GM18951 (cell line): ENCODE measurements around the gene ADCY2.

ENCODE experiments used
- POLR2A ChIP-seq: IDR thresholded peaks from 4 replicates; pipeline ENCODE4 v1.6.1; 2011; ENCODE audit warnings: mild to moderate bottlenecking; ENCODE audit not compliant: insufficient read length, insufficient read depth; ENCODE audit errors: extremely low read depth
- in situ Hi-C: fragments of 300-500 bp; cut with MboI; formaldehyde crosslinking; loops from one replicate; pipeline ENCODE4 v1.12.0; 2022; ENCODE audit warnings: low sequenced_read_pairs, mixed read lengths, inconsistent platforms; ENCODE audit not compliant: unreplicated experiment

ADCY2 gene

GRCh38 chr5:7616897-7617296, 221.0 kb downstream of the ADCY2 start:
- no peak for TF ChIP-seq POLR2A

GRCh38 chr5:7622498-7622897, 226.6 kb downstream of the ADCY2 start:
- no peak for TF ChIP-seq POLR2A
- in situ Hi-C loops: no loop called here

More at GRCh38 chr5:7616897-7617296, 221.0 kb downstream of the ADCY2 start:
- in situ Hi-C loops: no loop called here

DNA sequence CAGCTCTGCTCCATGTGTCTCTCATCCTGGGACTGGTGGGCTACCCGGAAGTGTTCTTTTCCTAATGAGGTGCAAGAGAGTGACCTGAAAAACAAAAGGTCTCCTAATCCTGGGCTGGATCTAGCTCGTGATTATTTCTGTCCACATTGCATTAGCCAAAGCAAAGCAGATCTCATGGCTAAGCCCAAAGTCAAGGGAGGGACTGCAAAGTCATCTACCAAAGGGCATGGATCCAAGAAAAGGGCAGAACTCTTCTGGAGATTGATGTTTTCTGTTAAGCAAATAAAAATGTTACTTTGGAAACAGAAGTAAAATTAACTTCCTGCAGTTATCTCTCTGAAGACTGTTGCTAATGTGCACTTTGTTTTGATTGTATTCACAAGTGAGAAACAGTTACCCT, 229.8 kb downstream of the ADCY2 start:
- in situ Hi-C loops: no loop called here

GRCh38 chr5:7628248-7628647, 232.3 kb downstream of the ADCY2 start:
- no peak for TF ChIP-seq POLR2A
- in situ Hi-C loops: no loop called here

More for the DNA sequence above, 229.8 kb downstream of the ADCY2 start:
- no peak for TF ChIP-seq POLR2A

DNA sequence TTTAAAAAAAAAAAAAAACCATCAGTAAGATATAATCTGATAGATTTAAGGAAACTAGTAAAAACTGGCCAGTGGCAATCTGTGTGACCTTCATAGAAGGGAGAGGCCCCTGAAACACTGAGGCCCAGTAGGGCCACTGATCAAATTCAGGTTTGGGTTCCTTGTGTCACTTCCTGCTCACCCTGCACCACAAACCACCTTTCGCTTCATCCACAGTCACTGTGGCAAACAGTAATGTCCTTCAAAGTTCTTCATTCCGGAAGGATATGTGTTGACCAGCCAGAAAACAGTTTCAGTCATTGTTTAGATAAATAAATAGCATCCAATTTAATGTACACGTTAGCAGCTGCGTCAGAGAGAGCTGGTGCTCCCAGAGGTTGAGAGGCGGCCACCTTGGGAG, 232.9 kb downstream of the ADCY2 start:
- in situ Hi-C loops: no loop called here
- TF ChIP-seq POLR2A: no peak

DNA sequence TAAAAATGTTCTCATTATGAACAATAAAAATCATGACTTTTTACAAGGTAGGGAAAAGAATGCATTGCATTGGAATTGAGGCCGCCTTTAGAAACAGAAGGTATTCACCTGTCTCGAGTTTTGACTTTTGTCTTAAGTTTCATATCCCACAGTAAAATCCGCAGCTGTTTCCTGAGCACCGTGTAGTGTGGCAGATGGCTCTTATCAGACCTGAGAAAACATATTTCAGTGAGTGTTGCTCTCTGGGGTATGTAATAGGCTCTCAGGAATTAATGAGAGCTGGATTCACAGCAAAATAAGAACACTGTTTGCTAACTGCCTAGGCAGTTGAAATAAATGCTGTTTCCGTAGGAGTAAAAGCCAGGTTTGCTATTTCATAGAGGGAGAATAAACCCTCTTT, 233.6 kb downstream of the ADCY2 start:
- in situ Hi-C loops: no loop called here
- TF ChIP-seq POLR2A: no peak

GRCh38 chr5:7634837-7635236, 238.9 kb downstream of the ADCY2 start:
- in situ Hi-C loops: no loop called here

DNA sequence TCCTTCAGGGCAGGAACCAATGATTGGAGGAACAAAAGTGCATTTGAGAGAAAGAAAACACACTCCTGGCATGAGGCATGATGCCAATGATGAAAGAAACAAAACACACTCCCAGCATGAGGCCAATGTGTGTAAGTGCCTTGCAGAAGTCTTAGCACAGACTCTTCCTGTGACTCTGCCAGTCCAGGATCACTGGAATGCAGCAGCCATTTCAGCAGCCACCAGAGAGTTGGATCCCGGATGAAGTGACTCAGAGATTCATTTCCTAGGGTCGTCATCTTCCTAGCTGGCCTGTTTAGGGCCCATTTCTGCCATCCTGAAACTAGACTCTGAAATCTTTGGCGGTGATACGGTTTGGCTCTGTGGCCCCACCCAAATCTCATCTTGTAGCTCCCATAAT, 242.5 kb downstream of the ADCY2 start:
- no peak for TF ChIP-seq POLR2A
- in situ Hi-C loops: no loop called here

More at GRCh38 chr5:7634837-7635236, 238.9 kb downstream of the ADCY2 start:
- TF ChIP-seq POLR2A: no peak

DNA sequence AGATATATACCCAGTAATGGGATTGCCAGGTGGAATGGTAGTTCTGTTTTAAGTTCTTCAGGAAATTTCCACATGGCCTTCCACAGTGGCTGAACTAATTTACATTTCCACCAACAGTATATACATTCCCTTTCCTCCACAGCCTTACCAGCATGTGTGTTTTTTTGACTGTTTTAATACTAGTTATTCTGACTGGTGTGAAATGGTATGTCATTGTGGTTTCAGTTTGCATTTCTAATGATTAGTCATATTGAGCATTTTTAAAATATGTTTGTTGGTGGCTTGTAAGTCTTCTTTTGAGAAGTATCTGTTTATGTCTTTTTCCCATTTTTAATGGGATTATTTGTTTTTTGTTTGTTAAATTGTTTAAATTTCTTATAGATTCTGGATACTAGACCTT, 246.1 kb downstream of the ADCY2 start:
- in situ Hi-C loops: no loop called here
- TF ChIP-seq POLR2A: no peak

DNA sequence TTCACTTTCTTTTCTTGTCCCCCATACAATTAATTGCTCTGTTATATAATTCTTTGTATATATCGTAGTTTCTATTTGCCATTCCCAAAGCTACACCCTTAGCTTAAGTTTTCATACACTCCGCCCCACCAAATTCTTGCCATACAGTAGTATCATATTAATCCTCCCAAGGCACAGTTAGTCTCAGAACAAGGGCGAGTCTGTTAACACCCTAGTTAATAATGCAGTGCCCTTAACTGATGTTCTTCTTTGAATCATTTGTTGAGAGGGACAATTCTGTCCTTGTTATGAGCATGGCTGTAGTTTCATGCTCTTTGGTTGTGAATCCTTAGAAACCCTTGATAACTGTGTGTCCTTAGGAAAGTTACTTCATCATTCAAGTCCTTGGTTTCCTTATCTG, 248.8 kb downstream of the ADCY2 start:
- no peak for TF ChIP-seq POLR2A
- in situ Hi-C loops: no loop called here

GRCh38 chr5:7650755-7651154, 254.8 kb downstream of the ADCY2 start:
- in situ Hi-C loops: no loop called here

DNA sequence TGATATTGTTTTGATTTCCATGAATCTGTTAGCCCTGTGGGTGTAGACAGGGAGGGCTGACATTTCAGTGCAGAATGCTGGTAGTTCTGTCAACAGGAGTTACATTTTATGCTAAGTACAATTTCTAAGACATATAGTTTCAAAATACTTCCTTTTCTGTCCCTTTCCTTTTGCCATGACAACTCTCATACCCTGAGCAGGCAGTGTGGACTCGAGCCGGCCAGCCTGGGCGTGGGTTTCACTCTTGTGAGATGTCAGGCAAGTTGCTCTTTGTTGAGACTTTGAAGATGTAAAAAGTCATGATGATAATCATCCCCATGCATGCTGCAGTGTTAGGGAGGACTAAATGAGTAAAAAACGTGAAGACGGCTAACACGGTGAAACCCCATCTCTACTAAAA, 257.1 kb downstream of the ADCY2 start:
- in situ Hi-C loops: no loop called here
- TF ChIP-seq POLR2A: no peak

More at GRCh38 chr5:7650755-7651154, 254.8 kb downstream of the ADCY2 start:
- no peak for TF ChIP-seq POLR2A

DNA sequence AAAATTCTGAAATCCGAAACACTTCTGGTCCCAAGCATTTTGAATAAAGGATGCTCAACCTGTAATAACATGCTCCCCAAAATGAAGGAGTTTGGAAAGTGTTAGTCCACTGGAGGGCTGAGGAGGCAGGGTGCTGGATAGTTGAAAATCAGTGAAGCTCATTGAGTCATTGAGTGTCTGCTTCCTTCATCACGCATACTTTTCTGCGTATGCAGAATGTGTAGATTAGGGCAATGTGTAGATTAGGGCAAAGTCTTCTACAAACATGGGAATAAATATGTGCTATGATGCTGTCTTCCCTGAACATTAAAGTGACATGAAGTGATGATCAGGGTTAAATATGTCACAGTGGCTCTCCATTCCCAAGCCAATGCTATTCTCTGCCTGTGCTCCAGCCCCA, 261.2 kb downstream of the ADCY2 start:
- in situ Hi-C loops: no loop called here
- no peak for TF ChIP-seq POLR2A

DNA sequence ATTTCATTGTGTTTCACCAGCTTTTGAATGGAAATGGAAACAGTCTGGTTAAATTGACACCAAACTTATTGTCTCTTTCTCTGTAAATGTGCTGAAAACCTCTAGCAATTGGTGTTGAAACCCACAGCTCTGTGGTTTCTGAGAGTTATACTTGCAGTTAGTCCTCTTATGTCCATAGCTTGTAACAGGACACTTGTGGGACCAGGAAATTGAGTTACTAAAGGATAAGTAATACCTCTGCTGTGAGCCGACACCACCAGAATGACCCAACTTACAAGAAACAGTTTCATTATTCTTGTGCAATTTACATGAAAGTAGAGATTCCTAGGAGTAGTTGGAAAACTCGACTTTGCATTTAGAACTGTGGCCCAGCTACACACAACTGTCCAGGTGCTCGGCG, 263.5 kb downstream of the ADCY2 start:
- no peak for TF ChIP-seq POLR2A
- in situ Hi-C loops: no loop called here

DNA sequence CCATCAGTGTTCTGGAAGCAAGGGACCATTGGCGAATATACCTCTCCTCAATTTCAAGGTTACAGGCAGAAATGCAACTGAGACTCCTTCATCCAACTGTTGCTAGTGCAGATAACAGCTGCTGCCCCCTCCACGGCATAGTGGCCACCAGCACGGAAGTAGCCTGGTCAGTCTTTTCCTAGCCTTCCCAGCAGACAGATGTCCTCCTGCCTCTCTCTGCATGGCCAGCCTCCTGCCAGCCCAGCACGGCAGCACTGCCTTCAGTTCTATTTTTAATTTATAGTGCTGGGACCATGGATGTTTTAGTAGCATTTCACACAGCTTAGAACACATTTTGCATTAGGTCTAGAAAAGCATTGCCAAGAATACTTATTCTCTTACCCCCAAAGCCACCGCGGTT, 266.4 kb downstream of the ADCY2 start:
- in situ Hi-C loops: no loop called here
- no peak for TF ChIP-seq POLR2A

GRCh38 chr5:7663808-7664207, 267.9 kb downstream of the ADCY2 start:
- in situ Hi-C loops: no loop called here
- no peak for TF ChIP-seq POLR2A

DNA sequence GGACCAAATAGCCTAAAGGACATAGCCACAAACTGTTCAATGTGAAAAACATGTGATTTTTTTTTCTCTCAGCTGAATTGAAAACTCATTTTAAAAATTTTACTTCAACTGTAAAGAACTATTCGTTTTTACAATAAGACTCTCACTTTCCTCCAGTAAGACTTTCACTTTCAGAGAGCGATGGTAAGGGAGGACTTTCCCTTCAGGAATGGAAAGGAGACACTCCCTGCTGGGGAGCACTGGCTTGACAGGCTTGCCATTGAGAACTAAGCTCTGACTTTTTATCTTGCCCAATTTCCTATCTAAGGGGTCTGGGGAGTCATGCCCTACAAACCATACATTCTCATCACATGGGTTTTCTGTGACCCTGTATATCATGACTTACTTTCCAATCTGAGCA, 268.3 kb downstream of the ADCY2 start:
- in situ Hi-C loops: no loop called here
- no peak for TF ChIP-seq POLR2A
